Urinary bladder (tissue), 4 donors: Measurements from ENCODE around the gene KRTAP20-2. TPM values are rescaled to one million over a fixed set of nuclear protein-coding genes. Genes with fewer than 3 reads are reported as not detected.

Source experiments
- DNase-seq: peaks from one replicate; pipeline ENCODE4 v3.0.0-alpha.2; 2015; ENCODE audit errors: extremely low spot score
- H3K27ac ChIP-seq: one replicate; pipeline ENCODE4 v1.5.1; 2013; ENCODE audit warnings: low read depth, mild to moderate bottlenecking, moderate library complexity
- H3K36me3 ChIP-seq: one replicate; pipeline ENCODE4 v1.6.1; 2013; ENCODE audit warnings: mild to moderate bottlenecking, moderate library complexity; ENCODE audit not compliant: insufficient read depth
- H3K4me1 ChIP-seq: one replicate; pipeline ENCODE4 v1.6.1; 2013; ENCODE audit warnings: mild to moderate bottlenecking, moderate library complexity; ENCODE audit not compliant: insufficient read depth
- H3K4me3 ChIP-seq: one replicate; pipeline ENCODE4 v1.5.1; 2013; ENCODE audit warnings: low read depth, low read length
- WGBS: extraction: QIAGEN DNeasy Blood & Tissue Kit; methylation state at CpG from one replicate; pipeline ENCODE4 v1.1.7; 2013; 5-methylcytosine and 5-hydroxymethylcytosine counted together
- polyA plus RNA-seq: library from polyadenylated mRNA; stranded (reverse); fragments of 200-250 nt; gene quantifications from one replicate; pipeline ENCODE4 v1.2.3, GENCODE V29; 2013
- total RNA-seq: library from RNA; depleted of rRNA; stranded (reverse); fragments of >200 nt; gene quantifications from one replicate; pipeline ENCODE4 v1.2.3, GENCODE V29; 2014
- donor health status: healthy with polysubstance abuse.
- donor health status: healthy.

The KRTAP20-2 gene
- total RNA-seq: not detected
- not detected for polyA plus RNA-seq

GRCh38 chr21:30634906-30635305 is at the start of gene KRTAP20-2:
TSS of gene KRTAP20-2 (plus strand) at chr21:30635206. CDS start at chr21:30635264, 58 bp downstream.
- no peaks in the 10 kb centered on the region for H3K36me3 ChIP-seq
- no peak for DNase-seq
- H3K27ac ChIP-seq: no peak within 1 kb of the TSS
- no peaks in the 10 kb centered on the region for H3K4me1 ChIP-seq
- WGBS: 95% methylated on average over 1 of the region's 1 CpG
- no peak within 1 kb of the TSS for H3K4me3 ChIP-seq

GRCh38 chr21:30590297-30590696 is 44.7 kb upstream of the KRTAP20-2 start, which contains the start of gene KRTAP22-2:
TSS of gene KRTAP22-2 (minus strand) at chr21:30590397.
- H3K36me3 ChIP-seq: no peaks in the 10 kb centered on the region
- no peaks in the 10 kb centered on the region for H3K4me1 ChIP-seq
- DNase-seq: no peak
- H3K27ac ChIP-seq: no peak within 1 kb of the TSS
- no peak within 1 kb of the TSS for H3K4me3 ChIP-seq

DNA sequence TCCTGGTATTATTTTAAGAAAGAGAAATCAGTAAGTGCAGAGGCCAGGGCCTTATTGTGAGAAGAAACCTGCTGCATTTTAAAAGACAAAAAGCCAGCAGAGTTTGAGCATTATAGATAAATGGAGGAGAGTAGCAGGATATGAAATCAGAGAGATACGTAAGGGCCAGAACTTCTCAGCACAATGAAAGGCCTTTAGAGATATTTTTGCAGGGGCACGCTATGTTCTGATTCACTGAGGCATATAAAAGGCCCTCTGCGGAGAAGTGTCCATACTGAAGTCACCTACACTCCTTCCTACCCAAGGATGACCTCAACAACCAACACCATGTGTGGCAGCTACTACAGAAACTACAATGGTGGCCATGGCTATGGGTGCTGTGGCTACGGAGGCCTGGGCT is 42.9 kb upstream of the KRTAP20-2 start, which contains the start of gene KRTAP6-3:
Gene KRTAP6-3 (plus strand): TSS at position 301 of the 400 bp plus-strand sequence. CDS start 6 bp downstream, at position 307.
- Histone ChIP-seq H3K4me1 (no peaks in the 10 kb centered on the region), H3K36me3 (no peaks in the 10 kb centered on the region), H3K4me3 (no peak within 1 kb of the TSS), H3K27ac (no peak within 1 kb of the TSS)
- no peak for DNase-seq
- 93% methylated on average over 4 of the region's 4 CpGs for WGBS

GRCh38 chr21:30598802-30599201 is 36.2 kb upstream of the KRTAP20-2 start, which contains the start of gene KRTAP6-2:
TSS of gene KRTAP6-2 (minus strand) at chr21:30598902. CDS start at chr21:30598874, 28 bp downstream.
- WGBS: 96% methylated on average over 6 of the region's 6 CpGs
- Histone ChIP-seq H3K27ac (no peak within 1 kb of the TSS), H3K36me3 (no peaks in the 10 kb centered on the region), H3K4me3 (no peak within 1 kb of the TSS), H3K4me1 (no peaks in the 10 kb centered on the region)
- no peak for DNase-seq

GRCh38 chr21:30600787-30601186 is 34.2 kb upstream of the KRTAP20-2 start, which contains the start of gene KRTAP22-1:
TSS of gene KRTAP22-1 (plus strand) at chr21:30601087.
- Histone ChIP-seq H3K36me3 (no peaks in the 10 kb centered on the region), H3K4me1 (no peaks in the 10 kb centered on the region), H3K27ac (no peak within 1 kb of the TSS), H3K4me3 (no peak within 1 kb of the TSS)
- no peak for DNase-seq
- 91% methylated on average over 1 of the region's 1 CpG for WGBS

DNA sequence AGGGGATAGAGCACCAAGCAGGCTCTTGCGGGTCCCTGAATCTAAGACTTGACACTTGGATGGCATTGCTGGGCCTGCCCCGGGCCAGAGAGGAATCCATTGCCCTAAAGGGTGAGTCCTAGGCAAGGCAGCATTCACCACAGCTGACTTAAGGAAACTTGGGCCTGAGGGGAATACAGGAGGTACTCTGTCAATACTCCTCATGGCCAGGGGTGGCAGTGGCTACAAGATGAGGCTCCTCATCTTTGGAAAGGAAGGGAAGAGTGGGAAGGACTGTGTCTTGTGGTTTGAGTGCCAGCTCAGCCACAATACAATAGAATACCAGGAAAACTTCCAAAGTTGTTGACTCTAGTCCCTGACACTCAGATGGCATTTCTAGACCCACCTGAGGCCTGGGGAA is 29.0 kb upstream of the KRTAP20-2 start:
- H3K4me3 ChIP-seq: no peak overlapping the region
- no peaks in the 10 kb centered on the region for H3K36me3 ChIP-seq
- DNase-seq: no peak
- no peak overlapping the region for H3K27ac ChIP-seq
- no peaks in the 10 kb centered on the region for H3K4me1 ChIP-seq
- WGBS: 86% methylated on average over 2 of the region's 2 CpGs

DNA sequence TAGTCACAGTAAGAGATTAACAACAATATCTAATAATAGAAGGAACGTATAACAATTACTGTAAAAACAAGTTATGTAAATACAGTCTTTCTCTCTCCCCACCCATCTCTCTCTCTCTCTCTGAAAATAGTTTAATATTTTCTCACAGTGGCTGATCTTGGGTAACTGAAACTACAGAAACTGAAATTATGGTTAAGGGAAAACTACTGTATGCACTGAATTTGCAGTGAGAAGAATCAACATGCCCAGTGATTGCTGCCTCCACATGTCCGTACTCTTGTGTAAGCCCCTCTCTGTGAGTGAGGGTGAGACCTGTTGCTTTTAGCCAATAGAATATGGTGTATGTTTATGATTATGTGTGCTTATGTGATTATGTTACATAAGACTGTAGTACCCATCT is 22.9 kb upstream of the KRTAP20-2 start:
- 80% methylated on average over 2 of the region's 2 CpGs for WGBS
- DNase-seq: no peak
- no peak overlapping the region for H3K27ac ChIP-seq
- no peaks in the 10 kb centered on the region for H3K36me3 ChIP-seq
- H3K4me3 ChIP-seq: no peak overlapping the region
- no peaks in the 10 kb centered on the region for H3K4me1 ChIP-seq

DNA sequence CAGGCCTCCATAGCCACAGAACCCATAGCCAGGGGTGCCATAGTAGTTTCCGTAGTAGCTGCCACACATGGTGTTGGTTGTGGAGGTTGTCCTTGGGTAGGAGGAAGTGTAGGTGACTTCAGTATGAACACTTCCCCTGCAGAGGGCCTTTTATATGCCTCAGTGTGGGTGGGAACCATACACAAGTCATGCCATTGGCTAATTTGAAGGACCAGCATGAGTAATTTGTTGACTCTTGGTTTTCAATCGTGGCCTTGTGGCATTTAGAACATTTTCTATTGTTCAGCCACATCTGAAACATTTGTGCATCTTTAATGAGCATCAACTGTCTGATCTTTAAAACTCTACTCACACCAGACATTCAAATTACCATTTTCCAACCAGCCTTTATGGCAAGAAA is 21.2 kb upstream of the KRTAP20-2 start, which contains the start of gene KRTAP6-1:
Gene KRTAP6-1 (minus strand): TSS at position 95 of the 400 bp plus-strand sequence. CDS start 26 bp downstream, at position 69.
- 74% methylated on average over 2 of the region's 2 CpGs for WGBS

DNA sequence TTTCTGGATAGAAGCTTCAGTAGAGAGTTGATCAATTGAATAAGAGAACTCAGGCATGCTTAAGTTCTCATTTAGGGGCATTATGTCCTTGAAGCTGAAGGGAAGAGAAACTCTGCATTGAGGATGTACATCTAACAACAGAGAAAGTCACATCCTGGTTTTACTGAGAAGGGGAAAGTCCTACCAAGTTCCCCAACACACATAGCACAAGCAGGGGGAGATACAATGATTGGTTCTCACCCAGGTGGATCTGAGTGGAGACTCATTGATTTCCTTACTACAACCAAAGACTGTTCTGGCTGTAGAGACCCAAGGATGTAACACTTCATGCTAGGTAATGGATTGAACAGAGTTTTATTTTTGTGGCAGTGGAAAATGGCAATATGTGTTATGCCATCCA is 19.8 kb upstream of the KRTAP20-2 start:
- no peak for DNase-seq
- no peak overlapping the region for H3K27ac ChIP-seq
- no peaks in the 10 kb centered on the region for H3K36me3 ChIP-seq
- no peak overlapping the region for H3K4me3 ChIP-seq
- H3K4me1 ChIP-seq: no peaks in the 10 kb centered on the region

More for the DNA sequence above, 21.2 kb upstream of the KRTAP20-2 start, which contains the start of gene KRTAP6-1:
- Histone ChIP-seq H3K36me3 (no peaks in the 10 kb centered on the region), H3K27ac (no peak within 1 kb of the TSS), H3K4me3 (no peak within 1 kb of the TSS), H3K4me1 (no peaks in the 10 kb centered on the region)
- DNase-seq: no peak

GRCh38 chr21:30616125-30616524 is 18.9 kb upstream of the KRTAP20-2 start, which contains the start of gene KRTAP20-1:
TSS of gene KRTAP20-1 (plus strand) at chr21:30616425. CDS start at chr21:30616455, 30 bp downstream.
- Histone ChIP-seq H3K4me3 (no peak within 1 kb of the TSS), H3K27ac (no peak within 1 kb of the TSS), H3K36me3 (no peaks in the 10 kb centered on the region), H3K4me1 (no peaks in the 10 kb centered on the region)
- 92% methylated on average over 2 of the region's 2 CpGs for WGBS
- no peak for DNase-seq

GRCh38 chr21:30620080-30620479 is 14.9 kb upstream of the KRTAP20-2 start:
- no peak overlapping the region for H3K4me3 ChIP-seq

DNA sequence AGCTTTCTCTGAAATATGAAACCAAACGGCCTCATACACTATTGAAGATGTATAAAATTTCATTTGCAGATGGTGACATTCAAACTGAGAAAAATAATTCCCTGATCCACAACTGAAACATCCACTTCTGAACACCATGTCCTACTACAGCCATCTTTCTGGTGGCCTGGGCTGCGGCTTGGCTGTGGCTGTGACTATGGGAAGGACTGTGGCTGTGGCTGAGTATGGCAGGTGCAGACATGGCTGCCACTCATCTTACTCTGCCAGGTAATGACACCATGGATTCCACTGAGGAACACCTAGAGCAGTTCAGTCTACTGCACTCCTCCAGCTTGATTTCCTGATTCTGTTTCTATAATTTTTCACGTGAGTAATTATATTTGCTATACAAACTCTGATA is 14.5 kb upstream of the KRTAP20-2 start, which contains the start of gene KRTAP20-4:
Gene KRTAP20-4 (plus strand): TSS at position 106 of the 400 bp plus-strand sequence.
- Histone ChIP-seq H3K27ac (no peak within 1 kb of the TSS), H3K4me3 (no peak within 1 kb of the TSS), H3K36me3 (no peaks in the 10 kb centered on the region), H3K4me1 (no peaks in the 10 kb centered on the region)
- WGBS: 82% methylated on average over 3 of the region's 3 CpGs
- no peak for DNase-seq

More at GRCh38 chr21:30620080-30620479, 14.9 kb upstream of the KRTAP20-2 start:
- H3K4me1 ChIP-seq: no peaks in the 10 kb centered on the region
- DNase-seq: no peak
- no peak overlapping the region for H3K27ac ChIP-seq
- no peaks in the 10 kb centered on the region for H3K36me3 ChIP-seq

DNA sequence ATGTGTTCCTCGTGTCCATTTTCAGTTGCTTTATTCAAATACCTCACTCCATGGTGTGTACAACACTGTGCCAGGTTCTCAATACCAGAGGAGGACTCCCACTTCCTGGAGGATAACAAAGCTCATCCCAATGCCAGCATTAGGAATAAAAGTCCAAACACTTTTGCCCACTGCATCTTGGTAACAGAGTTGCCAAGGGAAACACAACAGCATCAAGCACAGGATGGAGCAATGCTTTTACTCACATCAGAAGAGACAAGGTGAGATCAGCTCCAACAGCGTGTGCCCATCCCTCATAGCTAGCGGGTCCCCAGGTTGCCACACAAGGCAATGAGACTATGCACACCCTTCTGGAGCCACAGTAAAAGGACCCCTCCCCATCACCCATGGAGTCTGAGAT is 11.6 kb upstream of the KRTAP20-2 start:
- H3K4me3 ChIP-seq: no peak overlapping the region
- H3K27ac ChIP-seq: no peak overlapping the region
- no peaks in the 10 kb centered on the region for H3K36me3 ChIP-seq
- no peaks in the 10 kb centered on the region for H3K4me1 ChIP-seq
- 90% methylated on average over 3 of the region's 3 CpGs for WGBS
- DNase-seq: no peak

GRCh38 chr21:30625449-30626165 is 9.4 kb upstream of the KRTAP20-2 start:
- WGBS: 75% methylated on average over 4 of the region's 4 CpGs
- no peaks in the 10 kb centered on the region for H3K36me3 ChIP-seq
- H3K4me3 ChIP-seq: no peak overlapping the region
- H3K4me1 ChIP-seq: no peaks in the 10 kb centered on the region
- H3K27ac ChIP-seq: no peak overlapping the region
- no peak for DNase-seq
